Dedifferentiated amniotic fluid mesenchymal stem cell (primary cell): ENCODE results near the gene PFKFB3.
A peak's percentile ranks its signal among the peaks of the same experiment; 100 is the strongest.

ENCODE experiments used
- DNase-seq: peaks from one replicate; pipeline ENCODE4 v3.0.0-alpha.2; 2016; ENCODE audit errors: extremely low spot score

Gene PFKFB3

DNA sequence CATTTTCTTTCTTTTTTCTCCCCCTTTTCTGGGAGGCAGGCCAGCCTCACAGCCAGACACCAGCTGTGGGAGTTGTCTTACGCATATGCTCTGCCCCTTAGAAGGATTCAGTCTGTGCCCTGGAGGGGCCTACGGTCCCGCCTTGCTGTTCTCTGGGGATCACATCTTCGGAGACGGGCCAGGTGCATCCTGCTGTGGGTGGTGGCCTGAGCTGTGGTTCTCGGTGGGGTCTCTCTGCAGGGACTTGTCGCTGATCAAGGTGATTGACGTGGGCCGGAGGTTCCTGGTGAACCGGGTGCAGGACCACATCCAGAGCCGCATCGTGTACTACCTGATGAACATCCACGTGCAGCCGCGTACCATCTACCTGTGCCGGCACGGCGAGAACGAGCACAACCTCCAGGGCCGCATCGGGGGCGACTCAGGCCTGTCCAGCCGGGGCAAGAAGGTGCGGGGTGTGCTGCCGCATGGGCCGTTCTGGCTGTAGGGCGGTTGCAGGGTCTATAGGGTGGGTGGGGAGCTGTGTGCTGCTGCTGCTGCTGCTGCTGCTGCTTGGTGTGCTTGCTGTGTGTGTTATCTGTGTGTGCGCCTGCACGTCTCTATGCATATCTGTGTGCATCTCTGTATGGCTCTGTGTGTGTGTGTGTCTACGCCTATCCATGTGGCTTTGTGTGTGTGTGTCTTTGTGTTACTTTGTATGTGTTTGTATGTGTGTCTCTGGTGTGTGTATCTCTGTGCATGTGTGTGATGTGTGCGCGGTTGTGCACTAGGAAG lies 17.9 kb downstream of the PFKFB3 start:
- no peak for DNase-seq

- no peak for DNase-seq
Observed at GRCh38 chr10:6221192-6221940, 18.6 kb downstream of the PFKFB3 start.

DNA sequence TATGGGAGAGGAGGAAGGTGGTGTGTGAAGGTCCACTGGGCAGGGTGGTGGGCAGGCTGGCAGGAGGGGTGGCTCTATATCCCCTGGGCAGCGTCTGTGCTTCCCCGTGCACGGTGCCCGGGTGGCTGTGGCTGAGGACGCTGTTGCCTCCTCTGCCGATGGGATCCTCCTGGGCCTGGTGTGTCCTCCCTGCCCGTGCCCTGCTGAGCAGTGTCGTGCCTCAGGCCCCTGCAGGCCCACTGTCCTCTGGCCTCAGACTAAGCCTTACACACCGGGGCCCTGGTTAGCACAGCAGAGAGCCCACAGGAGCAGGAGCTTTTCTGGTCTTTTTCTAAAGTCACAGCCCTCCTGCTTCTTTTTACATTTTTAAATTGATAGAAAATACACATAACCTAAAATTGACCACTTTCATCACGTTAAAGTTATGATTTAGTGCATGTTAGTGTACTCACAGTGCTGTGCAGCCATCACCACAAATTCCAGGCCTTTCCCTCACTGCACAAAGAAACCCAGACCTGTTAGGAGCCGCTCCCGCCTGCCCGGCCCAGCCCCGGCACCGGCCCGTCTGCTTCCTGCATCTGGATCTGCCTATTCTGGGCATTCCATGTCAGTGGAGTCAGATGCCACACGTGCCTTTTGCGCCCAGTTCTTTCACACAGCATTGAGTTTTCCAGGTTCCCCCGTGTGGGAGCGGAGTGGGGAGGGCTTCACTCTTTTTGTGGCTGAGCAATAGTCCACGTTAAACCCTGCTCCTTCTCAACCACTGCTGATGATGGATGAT lies 19.4 kb downstream of the PFKFB3 start:
- DNase-seq, result no peak

- no peak for DNase-seq
Observed at GRCh38 chr10:6222755-6223154, 20.0 kb downstream of the PFKFB3 start.

DNA sequence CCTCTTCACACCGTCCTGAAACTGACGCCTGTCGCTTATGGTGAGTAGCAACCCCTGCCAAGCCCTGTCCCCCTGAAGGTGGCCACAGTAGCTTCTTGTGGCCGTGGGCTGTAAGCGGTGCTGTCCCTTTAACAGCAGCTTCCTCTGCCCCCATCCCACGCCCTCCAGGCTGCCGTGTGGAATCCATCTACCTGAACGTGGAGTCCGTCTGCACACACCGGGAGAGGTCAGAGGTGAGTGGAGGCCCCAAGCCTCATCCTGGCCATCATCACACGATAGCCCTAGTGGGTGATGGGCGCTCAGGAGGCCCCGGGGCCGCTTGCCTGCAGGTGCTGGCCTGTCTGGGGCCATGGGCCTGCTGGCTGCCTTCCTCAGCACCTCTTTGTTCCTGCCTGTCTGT lies 21.2 kb downstream of the PFKFB3 start:
- DNase-seq, result no peak

DNA sequence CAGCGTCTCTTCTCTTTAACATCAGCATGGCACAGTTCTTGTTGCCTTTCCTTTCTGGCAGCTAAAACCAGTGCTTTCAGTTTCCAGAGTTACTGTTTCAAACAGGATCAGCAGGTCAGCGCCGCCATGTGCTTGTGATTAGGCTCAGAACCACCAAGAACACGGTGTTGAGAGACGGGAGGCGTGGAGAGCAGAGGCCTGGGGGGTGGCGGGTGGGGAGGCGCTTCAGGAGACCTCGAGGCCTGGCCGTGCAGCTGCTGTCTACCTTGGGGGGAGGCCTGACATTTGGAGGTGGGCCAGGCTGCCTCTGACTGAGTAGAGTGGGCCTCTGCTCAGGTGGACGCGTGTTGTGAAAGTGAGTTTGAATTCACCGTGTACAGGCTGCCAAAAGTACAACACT lies 22.0 kb downstream of the PFKFB3 start:
- DNase-seq, result no peak

GRCh38 chr10:6225263-6225814 lies 22.6 kb downstream of the PFKFB3 start:
- DNase-seq, result no peak

DNA sequence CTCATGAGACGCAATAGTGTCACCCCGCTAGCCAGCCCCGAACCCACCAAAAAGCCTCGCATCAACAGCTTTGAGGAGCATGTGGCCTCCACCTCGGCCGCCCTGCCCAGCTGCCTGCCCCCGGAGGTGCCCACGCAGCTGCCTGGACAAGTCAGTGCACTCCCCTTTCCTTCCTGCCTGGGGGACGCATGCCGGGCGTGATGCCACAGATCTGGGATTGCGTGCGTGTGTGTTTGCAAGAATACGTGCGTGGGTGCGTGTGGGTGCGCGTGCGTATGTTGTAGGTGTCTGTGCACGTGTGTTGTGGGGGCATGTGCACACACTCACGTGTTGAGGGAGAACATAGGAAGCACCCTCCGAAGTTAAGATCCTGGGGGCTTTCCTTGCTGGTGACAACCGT lies 23.5 kb downstream of the PFKFB3 start:
- no peak for DNase-seq

- no peak for DNase-seq
Observed at GRCh38 chr10:6227346-6227745, 24.6 kb downstream of the PFKFB3 start.

DNA sequence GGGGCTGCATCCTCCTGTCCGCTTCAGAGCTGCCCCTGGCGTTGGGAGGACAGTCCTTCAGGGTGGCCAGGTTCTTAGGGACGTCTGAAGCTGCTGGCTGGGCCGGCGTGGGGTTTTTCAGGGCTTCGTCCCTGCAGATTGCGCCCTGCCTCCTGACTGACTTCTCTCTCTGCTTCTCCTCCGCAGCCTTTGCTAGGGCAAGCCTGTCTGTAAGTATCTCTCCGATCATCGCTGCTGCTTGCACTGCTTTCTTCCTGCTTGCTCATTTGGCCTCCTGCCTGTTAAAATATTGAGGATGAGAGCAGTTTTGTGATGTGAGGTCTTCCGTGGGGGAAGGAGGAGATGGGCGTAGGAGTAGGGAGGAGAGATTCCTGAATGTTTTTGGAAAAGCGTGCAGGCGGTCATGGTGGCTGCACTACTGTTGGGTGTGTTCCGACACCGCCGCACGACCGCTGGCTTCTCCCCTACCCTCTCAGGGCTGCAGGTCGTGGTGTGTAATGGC lies 25.3 kb downstream of the PFKFB3 start:
- peak; percentile 67 for DNase-seq

DNA sequence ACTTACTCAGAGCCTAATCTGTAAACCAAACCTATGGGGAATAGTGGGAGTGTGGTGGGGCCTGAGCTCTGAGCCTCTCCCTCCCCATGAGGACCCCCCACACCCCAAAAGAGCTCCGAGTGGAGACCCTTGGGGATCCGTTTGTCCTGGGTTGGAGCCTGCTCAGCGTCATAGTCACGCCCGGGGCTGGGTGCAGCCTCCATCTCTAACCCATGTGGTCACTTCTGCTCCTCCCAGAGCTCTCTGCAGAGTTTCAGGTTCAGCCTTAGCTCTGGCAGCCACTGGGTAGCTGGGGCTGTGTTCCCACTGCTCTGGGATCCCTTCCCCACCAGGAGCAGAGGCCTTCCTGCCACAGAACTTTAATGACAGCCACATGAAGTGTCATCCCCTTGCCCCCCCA lies 25.9 kb downstream of the PFKFB3 start:
- DNase-seq, result no peak

DNA sequence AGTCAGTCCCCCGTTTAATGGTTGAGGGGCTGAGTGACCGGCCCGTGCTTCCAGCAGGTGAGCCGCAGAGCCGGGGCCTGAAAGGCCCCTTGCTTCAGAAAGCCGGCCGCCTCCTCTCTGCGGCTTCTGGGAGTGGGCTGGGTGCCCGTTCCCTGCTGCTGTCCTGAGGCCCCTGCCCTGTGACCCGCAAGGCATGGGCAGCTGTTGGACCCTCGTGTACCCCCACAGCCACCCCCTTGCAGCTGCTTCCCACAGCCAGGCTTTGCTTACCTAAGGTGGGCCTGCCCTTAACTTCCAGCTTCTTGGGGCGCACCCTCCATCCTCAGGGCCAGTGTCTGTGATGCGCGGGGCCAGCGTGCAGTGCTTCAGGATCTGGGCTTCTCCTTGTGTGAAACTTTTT lies 26.6 kb downstream of the PFKFB3 start:
- DNase-seq, result no peak

DNA sequence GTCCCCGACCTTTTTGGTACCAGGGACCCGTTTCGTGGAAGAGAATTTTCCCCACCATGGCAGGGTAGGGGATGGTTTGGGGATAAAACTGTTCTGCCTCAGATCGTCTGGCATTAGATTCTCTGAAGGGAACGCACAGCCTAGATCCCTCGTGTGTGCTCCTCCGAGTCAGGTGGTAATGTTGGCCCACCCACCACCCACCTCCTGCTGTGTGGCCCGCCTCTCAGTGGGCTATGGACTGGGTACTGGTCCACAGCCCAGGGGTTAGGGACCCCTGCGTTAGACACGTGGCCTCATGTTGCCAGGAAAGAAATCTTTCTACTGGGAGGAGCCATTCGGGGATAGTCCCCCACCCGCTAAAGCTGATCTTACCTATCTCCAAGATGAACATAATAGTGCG lies 27.0 kb downstream of the PFKFB3 start:
- no peak for DNase-seq

DNA sequence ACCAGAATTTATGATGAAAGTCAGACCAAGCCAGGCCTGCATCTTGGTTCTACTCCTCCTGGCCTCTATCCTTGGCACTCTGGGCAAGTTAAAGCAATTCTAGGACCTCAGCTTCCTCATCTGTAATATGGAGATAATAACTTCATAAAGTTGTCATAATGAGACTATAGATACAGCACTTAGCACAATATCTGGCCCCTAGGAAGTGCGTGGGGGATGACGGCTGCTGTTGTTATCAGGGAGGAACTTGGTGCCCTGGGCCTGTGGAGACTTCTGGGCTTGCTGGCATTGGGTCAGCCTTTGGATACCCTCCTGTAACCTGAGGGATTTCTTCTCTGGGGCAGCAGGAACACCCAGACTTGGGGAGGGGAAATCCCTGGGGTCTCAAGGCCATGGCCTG lies 27.6 kb downstream of the PFKFB3 start:
- no peak for DNase-seq

- DNase-seq, result no peak
Observed at GRCh38 chr10:6231146-6231545, 28.4 kb downstream of the PFKFB3 start.

DNA sequence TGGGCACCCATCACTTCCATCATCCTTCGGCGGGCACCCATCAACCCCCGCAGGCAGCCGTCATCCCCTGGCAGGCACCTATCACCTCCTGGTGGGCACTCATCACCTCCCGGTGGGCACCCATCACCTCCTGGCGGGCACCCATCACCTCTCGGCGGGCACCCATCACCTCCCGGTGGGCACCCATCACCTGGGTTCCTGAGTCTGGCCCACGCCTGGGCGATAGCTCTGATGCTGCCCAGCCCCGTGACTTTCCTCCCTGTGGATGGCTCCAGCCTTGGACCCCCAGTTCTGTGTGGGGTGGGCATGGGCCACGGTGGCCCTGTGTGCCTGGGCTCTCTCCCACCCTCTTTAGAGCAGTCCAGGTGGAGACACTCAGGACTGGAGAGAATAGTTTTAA lies 29.0 kb downstream of the PFKFB3 start:
- no peak for DNase-seq

DNA sequence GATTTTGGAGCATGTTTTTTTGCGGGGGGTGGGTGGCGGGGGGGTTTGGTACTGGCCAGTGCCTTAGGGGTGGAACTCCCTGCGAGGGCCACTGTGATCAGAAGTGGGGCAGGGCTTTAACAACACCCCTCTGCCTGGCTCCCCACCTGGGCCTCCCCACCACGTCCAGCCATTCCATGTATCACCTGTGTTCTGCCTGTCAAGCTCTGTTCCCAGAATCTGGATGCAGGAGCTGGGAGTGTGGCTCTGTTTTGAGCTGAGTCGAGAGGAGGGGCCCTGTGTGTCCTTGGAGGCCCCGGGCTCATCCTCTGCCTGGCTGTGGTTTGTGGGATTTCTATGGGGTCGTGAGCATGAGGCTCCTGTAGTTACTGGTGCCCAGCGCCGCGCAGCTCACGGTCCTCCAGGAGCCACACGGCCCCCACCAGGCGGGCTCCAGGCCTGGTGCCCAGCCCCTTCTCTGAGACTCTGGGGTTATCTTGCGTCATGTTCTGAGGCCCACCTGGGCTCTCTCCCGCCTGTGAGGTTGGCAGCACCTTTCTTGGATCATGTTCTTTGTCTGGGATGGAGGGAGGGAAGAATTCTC lies 29.6 kb downstream of the PFKFB3 start:
- DNase-seq, result no peak

- DNase-seq, result no peak
Observed at GRCh38 chr10:6232846-6233724, 30.4 kb downstream of the PFKFB3 start.

GRCh38 chr10:6233725-6234277 lies 31.1 kb downstream of the PFKFB3 start:
- DNase-seq, result no peak

- DNase-seq, result no peak
Observed at GRCh38 chr10:6234371-6234770, 31.6 kb downstream of the PFKFB3 start.
